GM12878 (cell line): ENCODE results near the gene USH1C. TPM values are rescaled to one million over a fixed set of nuclear protein-coding genes. Genes with fewer than 3 reads are reported as not detected.

Experiments used
- ATAC-seq: fragments of 200-7000 bp; cut with Tn5 transposase; 3 replicates; pipeline ENCODE4 v1.9.1; 2020; ENCODE audit warnings: mild to moderate bottlenecking, moderate library complexity
- BruUV-seq: library from RNA; stranded (reverse); fragments of 400-500 nt; replicated peaks from 2 replicates; lab custom pipeline; 2021; lab: Mats Ljungman, UMichigan
- CTCF ChIA-PET: fragments of 300-600 bp; sonication (Branson Sonifier 250); formaldehyde crosslinking; extraction: SDS; loops from one replicate; lab custom pipeline; 2021; ENCODE audit warnings: inconsistent platforms; lab: Yijun Ruan, JAX
- POLR2A ChIA-PET: fragments of 350-600 bp; formaldehyde crosslinking; extraction: SDS; loops from one replicate; lab custom pipeline; 2021; ENCODE audit warnings: inconsistent platforms; lab: Charles Lee
- RAD21 ChIA-PET: fragments of 300-600 bp; sonication (Branson Sonifier 250); formaldehyde crosslinking; loops from one replicate; lab custom pipeline; 2023; ENCODE audit warnings: antibody characterized with exemption; ENCODE audit not compliant: unreplicated experiment; lab: Charles Lee
- SMC1A ChIA-PET: fragments of 300-600 bp; sonication (Branson Sonifier 250); formaldehyde crosslinking; loops from one replicate; lab custom pipeline; 2023; ENCODE audit not compliant: unreplicated experiment, uncharacterized antibody; lab: Charles Lee
- DNase-seq: peaks from one replicate; pipeline ENCODE4 v3.0.0-alpha.2; 2011; ENCODE audit warnings: low read depth, low spot score
- FAIRE-seq: peaks from 3 replicates; lab custom pipeline; 2011; peaks lifted over from hg19 to GRCh38; lab: Jason Lieb, UNC
- H2AFZ ChIP-seq: 2 replicates; pipeline ENCODE4 v1.6.0; 2011; ENCODE audit warnings: low read depth, low read length, control low read depth; ENCODE audit not compliant: control insufficient read depth
- H3K27ac ChIP-seq: 2 replicates; pipeline ENCODE4 v1.5.1; 2011; ENCODE audit warnings: control low read depth; ENCODE audit not compliant: control insufficient read depth, insufficient read depth
- H3K27me3 ChIP-seq, 2 experiments: replicated peaks in 1 of 2; 2 replicates each; pipeline versions ENCODE4 v1.6.0 to v1.6.1; 2011; ENCODE audit warnings: low read length in 1 of 2; ENCODE audit not compliant: control insufficient read depth in 2 of 2, insufficient read depth in 2 of 2
- H3K36me3 ChIP-seq, 2 experiments: 2 replicates each; pipeline ENCODE4 v1.5.1; 2011; ENCODE audit warnings: low read length in 1 of 2; ENCODE audit not compliant: control insufficient read depth in 2 of 2, insufficient read depth in 2 of 2
- H3K4me1 ChIP-seq: 2 replicates; pipeline ENCODE4 v1.6.1; 2011; ENCODE audit warnings: mild to moderate bottlenecking, low read length, moderate library complexity, mixed read lengths; ENCODE audit not compliant: control insufficient read depth, insufficient read depth
- H3K4me2 ChIP-seq: 2 replicates; pipeline ENCODE4 v1.6.0; 2011; ENCODE audit warnings: control low read depth; ENCODE audit not compliant: control insufficient read depth, insufficient read depth
- H3K4me3 ChIP-seq: fragments of 200-600 bp; sonication (generic); 2 replicates; pipeline ENCODE4 v1.5.1; 2016
- H3K79me2 ChIP-seq: 2 replicates; pipeline ENCODE4 v1.6.0; 2011; ENCODE audit warnings: low read length; ENCODE audit not compliant: control insufficient read depth, insufficient read depth
- H3K9ac ChIP-seq: 2 replicates; pipeline ENCODE4 v1.8.0; 2011; ENCODE audit warnings: low read length, control low read depth, mixed read lengths; ENCODE audit not compliant: control insufficient read depth, insufficient read depth
- H3K9me3 ChIP-seq: replicated peaks from 3 replicates; pipeline ENCODE4 v1.5.1; 2011; ENCODE audit warnings: mild to moderate bottlenecking, low read length; ENCODE audit not compliant: control insufficient read depth, insufficient read depth
- H4K20me1 ChIP-seq: 2 replicates; pipeline ENCODE4 v1.6.0; 2011; ENCODE audit not compliant: control insufficient read depth, insufficient read depth
- BRCA1 ChIP-seq: IDR thresholded peaks from 2 replicates; pipeline ENCODE4 v1.6.1; 2011; ENCODE audit warnings: low read depth, low read length, improper control_type of control experiment
- CBX3 ChIP-seq: fragments of 200-600 bp; sonication (generic); IDR thresholded peaks from 2 replicates; pipeline ENCODE4 v1.6.1; 2016; ENCODE audit warnings: low read depth, borderline replicate concordance
- CEBPB ChIP-seq, 2 experiments: fragments of 150-350 bp in 1 of 2; IDR thresholded peaks; 2 replicates each; pipeline ENCODE4 v1.6.1; 2012 to 2014; ENCODE audit warnings: low read depth in 2 of 2, low read length in 2 of 2, borderline replicate concordance in 1 of 2, inconsistent platforms in 1 of 2
- GABPA ChIP-seq: IDR thresholded peaks from 2 replicates; pipeline ENCODE4 v1.6.1; 2014; ENCODE audit warnings: antibody characterized with exemption, low read depth, mild to moderate bottlenecking, inconsistent platforms
- IKZF2 ChIP-seq, 2 experiments: fragments of 450-650 bp; IDR thresholded peaks; 2 replicates each; pipeline ENCODE4 v1.6.1; 2017; ENCODE audit warnings: mild to moderate bottlenecking in 2 of 2, moderate library complexity in 2 of 2
- KLF5 ChIP-seq: fragments of 450-650 bp; IDR thresholded peaks from 2 replicates; pipeline ENCODE4 v1.6.1; 2014; ENCODE audit warnings: mild to moderate bottlenecking; ENCODE audit not compliant: partially characterized antibody
- MYC ChIP-seq: IDR thresholded peaks from 2 replicates; pipeline ENCODE4 v1.6.1; 2011; ENCODE audit warnings: mild to moderate bottlenecking, low read length, moderate library complexity, inconsistent platforms; ENCODE audit not compliant: insufficient read depth, insufficient replicate concordance, insufficient read length, severe bottlenecking
- NR2F1 ChIP-seq: fragments of 450-650 bp; conservative IDR thresholded peaks from 2 replicates; pipeline ENCODE4 v1.6.1; 2017; ENCODE audit warnings: mild to moderate bottlenecking
- POU2F2 ChIP-seq: IDR thresholded peaks from 3 replicates; pipeline ENCODE4 v1.6.1; 2011; ENCODE audit warnings: low read depth, mild to moderate bottlenecking, low read length, borderline replicate concordance
- SMC3 ChIP-seq: IDR thresholded peaks from 2 replicates; pipeline ENCODE4 v1.6.1; 2011; ENCODE audit warnings: low read length, improper control_type of control experiment, borderline replicate concordance
- SREBF2 ChIP-seq: IDR thresholded peaks from 2 replicates; pipeline ENCODE4 v1.6.1; 2012; ENCODE audit warnings: mild to moderate bottlenecking, low read length
- WRNIP1 ChIP-seq: IDR thresholded peaks from 2 replicates; pipeline ENCODE4 v1.6.1; 2011; ENCODE audit warnings: low read depth, low read length, improper control_type of control experiment, borderline replicate concordance
- ZNF622 ChIP-seq: fragments of 450-650 bp; IDR thresholded peaks from 2 replicates; pipeline ENCODE4 v1.6.1; 2017; ENCODE audit warnings: mild to moderate bottlenecking, inconsistent platforms
- WGBS: methylation state at CpG from one replicate; pipeline ENCODE4 v1.1.6; 2016; ENCODE audit warnings: low lambda C conversion rate; ENCODE audit not compliant: insufficient replicate concordance, insufficient coverage; ENCODE audit errors: missing lambda C conversion rate; 5-methylcytosine and 5-hydroxymethylcytosine counted together
- in situ Hi-C: fragments of 300-500 bp; cut with MboI; formaldehyde crosslinking; loops from 9 replicates; pipeline ENCODE4 v1.14.3; 2018; ENCODE audit warnings: mixed read lengths
- intact Hi-C: fragments of 100-400 bp; cut with micrococcal nuclease; formaldehyde crosslinking; loops from one replicate; pipeline ENCODE4 v1.14.2; 2022; ENCODE audit not compliant: unreplicated experiment
- polyA plus RNA-seq, 11 experiments: library from polyadenylated mRNA; depleted of rRNA in 4 of 11; unstranded in 6 of 11; stranded (reverse) in 5 of 11; fragments of >200 nt; fragmentation: Nextera tagmentation in 4 of 11; fragmentation: Illumina TruSeq in 1 of 11; extraction: Ambion mirVana in 4 of 11; extraction: Trizol in 1 of 11; gene quantifications; 1 replicate in 1 of 11; 2 replicates in 10 of 11; pipeline versions ENCODE4 v1.2.1 to v1.2.3, GENCODE V29; 2011 to 2016; ENCODE audit warnings: inconsistent platforms in 2 of 11, missing spikeins in 2 of 11, low read depth in 1 of 11
- total RNA-seq, 4 experiments: library from RNA; depleted of rRNA in 3 of 4; stranded (reverse); fragments of >200 nt in 3 of 4; fragmentation: Illumina TruSeq in 1 of 4; extraction: Trizol in 1 of 4; gene quantifications; 2 replicates each; pipeline versions ENCODE4 v1.2.1 to v1.2.3, GENCODE V29; 2013 to 2021
- TF ChIP-seq, protein P1 (sequence below): fragments of 450-650 bp; IDR thresholded peaks from 2 replicates; pipeline ENCODE4 v1.6.1; 2016; ENCODE audit warnings: mild to moderate bottlenecking
- TF ChIP-seq, protein P2 (sequence below): IDR thresholded peaks from 2 replicates; pipeline ENCODE4 v1.6.1; 2012; ENCODE audit warnings: low read depth, low read length, improper control_type of control experiment
- TF ChIP-seq, protein P3 (sequence below): IDR thresholded peaks from 2 replicates; pipeline ENCODE4 v1.6.1; 2012; ENCODE audit warnings: low read length, inconsistent platforms

USH1C gene
- total and polyA plus RNA-seq, 10 of the 15 experiments (the other 5 are each of a cell fraction or from before 2014, with no cell fraction given), result not detected

DNA sequence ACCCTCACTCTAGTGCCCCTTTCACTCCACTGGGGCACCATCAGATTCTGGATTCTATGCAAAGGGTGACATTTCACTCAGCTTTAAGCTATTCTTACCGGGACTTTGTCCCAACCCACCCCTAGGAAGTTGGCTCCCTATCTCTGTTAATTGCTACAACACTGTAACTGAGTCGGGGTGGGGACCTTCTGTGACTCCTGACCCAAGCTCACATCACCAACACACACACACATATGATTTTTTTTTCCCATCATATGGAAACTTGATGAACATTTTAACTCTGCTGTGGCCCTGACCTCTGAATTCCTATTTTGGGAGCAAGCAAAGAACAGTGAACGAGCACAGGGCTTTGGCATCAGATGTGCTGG, 16.6 kb downstream of the USH1C start:
- ATAC-seq, result no peak
- ChIA-PET CTCF (interaction anchor here (0.7 to 3.2 kb wide), 30 partner anchors 8 to 742 kb away, joined by 3 to 61 read pairs (median 4); partner anchors contain the start of gene KCNJ11), RAD21 (interaction anchor here (0.9 to 1.7 kb wide), 9 partner anchors 38 to 740 kb away, joined by 3 to 20 read pairs (median 3); no protein-coding TSS in a partner anchor), SMC1A (interaction anchor here (0.6 to 2.9 kb wide), 10 partner anchors 8 to 741 kb away, joined by 3 to 22 read pairs (median 4); no protein-coding TSS in a partner anchor), POLR2A (no interaction called here)
- FAIRE-seq, result no peak
- H3K4me3 ChIP-seq, result no peak overlapping the region
- peaks cover 4% of the 10 kb centered on the region; the same call in 1 of the 2 replicates for H4K20me1 ChIP-seq
- no peaks in the 10 kb centered on the region for H3K4me1 ChIP-seq
- H3K36me3 ChIP-seq, result no peaks in the 10 kb centered on the region
- in situ Hi-C loops (no loop called here), intact Hi-C loops (no loop called here)
- peaks cover 0 to 3% of the 10 kb centered on the region in 2 experiments; a peak in 1 of 4 replicates for H3K27me3 ChIP-seq
- TF ChIP-seq GABPA (no peak), NR2F1 (no peak), IKZF2 (IDR thresholded peaks at IDR 0.05) (no peak), CBX3 (no peak), WRNIP1 (no peak), ZNF622 (no peak), SREBF2 (no peak), CEBPB (IDR thresholded peaks at IDR 0.05; ENCODE audit: borderline replicate concordance in 1 of 2, low read depth in 2 of 2, low read length in 2 of 2) (no peak), SMC3 (no peak), KLF5 (no peak), MYC (no peak), POU2F2 (no peak), BRCA1 (no peak)
- TF ChIP-seq, protein P1, sequence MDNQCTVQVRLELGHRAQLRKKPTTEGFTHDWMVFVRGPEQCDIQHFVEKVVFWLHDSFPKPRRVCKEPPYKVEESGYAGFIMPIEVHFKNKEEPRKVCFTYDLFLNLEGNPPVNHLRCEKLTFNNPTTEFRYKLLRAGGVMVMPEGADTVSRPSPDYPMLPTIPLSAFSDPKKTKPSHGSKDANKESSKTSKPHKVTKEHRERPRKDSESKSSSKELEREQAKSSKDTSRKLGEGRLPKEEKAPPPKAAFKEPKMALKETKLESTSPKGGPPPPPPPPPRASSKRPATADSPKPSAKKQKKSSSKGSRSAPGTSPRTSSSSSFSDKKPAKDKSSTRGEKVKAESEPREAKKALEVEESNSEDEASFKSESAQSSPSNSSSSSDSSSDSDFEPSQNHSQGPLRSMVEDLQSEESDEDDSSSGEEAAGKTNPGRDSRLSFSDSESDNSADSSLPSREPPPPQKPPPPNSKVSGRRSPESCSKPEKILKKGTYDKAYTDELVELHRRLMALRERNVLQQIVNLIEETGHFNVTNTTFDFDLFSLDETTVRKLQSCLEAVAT, result no peak
- TF ChIP-seq, protein P2, sequence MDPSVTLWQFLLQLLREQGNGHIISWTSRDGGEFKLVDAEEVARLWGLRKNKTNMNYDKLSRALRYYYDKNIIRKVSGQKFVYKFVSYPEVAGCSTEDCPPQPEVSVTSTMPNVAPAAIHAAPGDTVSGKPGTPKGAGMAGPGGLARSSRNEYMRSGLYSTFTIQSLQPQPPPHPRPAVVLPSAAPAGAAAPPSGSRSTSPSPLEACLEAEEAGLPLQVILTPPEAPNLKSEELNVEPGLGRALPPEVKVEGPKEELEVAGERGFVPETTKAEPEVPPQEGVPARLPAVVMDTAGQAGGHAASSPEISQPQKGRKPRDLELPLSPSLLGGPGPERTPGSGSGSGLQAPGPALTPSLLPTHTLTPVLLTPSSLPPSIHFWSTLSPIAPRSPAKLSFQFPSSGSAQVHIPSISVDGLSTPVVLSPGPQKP, result no peak
- TF ChIP-seq, protein P3, sequence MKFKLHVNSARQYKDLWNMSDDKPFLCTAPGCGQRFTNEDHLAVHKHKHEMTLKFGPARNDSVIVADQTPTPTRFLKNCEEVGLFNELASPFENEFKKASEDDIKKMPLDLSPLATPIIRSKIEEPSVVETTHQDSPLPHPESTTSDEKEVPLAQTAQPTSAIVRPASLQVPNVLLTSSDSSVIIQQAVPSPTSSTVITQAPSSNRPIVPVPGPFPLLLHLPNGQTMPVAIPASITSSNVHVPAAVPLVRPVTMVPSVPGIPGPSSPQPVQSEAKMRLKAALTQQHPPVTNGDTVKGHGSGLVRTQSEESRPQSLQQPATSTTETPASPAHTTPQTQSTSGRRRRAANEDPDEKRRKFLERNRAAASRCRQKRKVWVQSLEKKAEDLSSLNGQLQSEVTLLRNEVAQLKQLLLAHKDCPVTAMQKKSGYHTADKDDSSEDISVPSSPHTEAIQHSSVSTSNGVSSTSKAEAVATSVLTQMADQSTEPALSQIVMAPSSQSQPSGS, result no peak
- no peak overlapping the region for H3K9ac ChIP-seq
- H2AFZ ChIP-seq, result no peak overlapping the region
- 28% methylated on average over 3 of the region's 3 CpGs for WGBS
- no peaks in the 10 kb centered on the region for H3K9me3 ChIP-seq
- H3K79me2 ChIP-seq, result no peaks in the 10 kb centered on the region
- BruUV-seq, result no TSS peak
- no peak overlapping the region for H3K27ac ChIP-seq
- no peak for DNase-seq
- H3K4me2 ChIP-seq, result no peak overlapping the region
